Measurements from ENCODE around the gene TAS2R30.

DNA sequence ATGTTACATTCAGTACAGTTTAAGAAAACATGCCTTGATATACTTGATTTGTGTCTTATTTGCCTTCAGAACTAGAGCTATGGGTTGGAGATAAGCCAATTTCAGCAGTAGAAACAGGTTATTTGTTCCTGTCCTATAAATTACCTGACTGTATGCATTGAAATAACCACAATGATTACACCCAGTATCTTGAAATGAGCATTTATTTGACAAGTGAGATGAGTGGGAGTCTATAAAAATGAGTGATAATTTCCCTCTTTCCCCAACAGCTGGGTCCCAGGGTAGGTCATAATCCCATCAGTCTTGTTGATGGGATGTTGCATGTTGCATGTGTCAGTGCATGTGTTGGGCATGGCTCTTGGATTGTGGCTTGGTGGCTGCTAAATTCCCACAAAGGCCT lies 48.6 kb upstream of the TAS2R30 start:
- TF ChIP-seq CTCF (IDR thresholded peaks at IDR 0.05; ENCODE audit: low read depth, low read length, missing input control) = no peak
- TF ChIP-seq YY1 (IDR thresholded peaks at IDR 0.05) = no peak
- TF ChIP-seq JUND (IDR thresholded peaks at IDR 0.05) = no peak
- TF ChIP-seq, protein P1, sequence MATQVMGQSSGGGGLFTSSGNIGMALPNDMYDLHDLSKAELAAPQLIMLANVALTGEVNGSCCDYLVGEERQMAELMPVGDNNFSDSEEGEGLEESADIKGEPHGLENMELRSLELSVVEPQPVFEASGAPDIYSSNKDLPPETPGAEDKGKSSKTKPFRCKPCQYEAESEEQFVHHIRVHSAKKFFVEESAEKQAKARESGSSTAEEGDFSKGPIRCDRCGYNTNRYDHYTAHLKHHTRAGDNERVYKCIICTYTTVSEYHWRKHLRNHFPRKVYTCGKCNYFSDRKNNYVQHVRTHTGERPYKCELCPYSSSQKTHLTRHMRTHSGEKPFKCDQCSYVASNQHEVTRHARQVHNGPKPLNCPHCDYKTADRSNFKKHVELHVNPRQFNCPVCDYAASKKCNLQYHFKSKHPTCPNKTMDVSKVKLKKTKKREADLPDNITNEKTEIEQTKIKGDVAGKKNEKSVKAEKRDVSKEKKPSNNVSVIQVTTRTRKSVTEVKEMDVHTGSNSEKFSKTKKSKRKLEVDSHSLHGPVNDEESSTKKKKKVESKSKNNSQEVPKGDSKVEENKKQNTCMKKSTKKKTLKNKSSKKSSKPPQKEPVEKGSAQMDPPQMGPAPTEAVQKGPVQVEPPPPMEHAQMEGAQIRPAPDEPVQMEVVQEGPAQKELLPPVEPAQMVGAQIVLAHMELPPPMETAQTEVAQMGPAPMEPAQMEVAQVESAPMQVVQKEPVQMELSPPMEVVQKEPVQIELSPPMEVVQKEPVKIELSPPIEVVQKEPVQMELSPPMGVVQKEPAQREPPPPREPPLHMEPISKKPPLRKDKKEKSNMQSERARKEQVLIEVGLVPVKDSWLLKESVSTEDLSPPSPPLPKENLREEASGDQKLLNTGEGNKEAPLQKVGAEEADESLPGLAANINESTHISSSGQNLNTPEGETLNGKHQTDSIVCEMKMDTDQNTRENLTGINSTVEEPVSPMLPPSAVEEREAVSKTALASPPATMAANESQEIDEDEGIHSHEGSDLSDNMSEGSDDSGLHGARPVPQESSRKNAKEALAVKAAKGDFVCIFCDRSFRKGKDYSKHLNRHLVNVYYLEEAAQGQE (IDR thresholded peaks at IDR 0.05) = no peak
